GM10847 (cell line): ENCODE measurements around the gene CREB5.

Experiments
- POLR2A ChIP-seq: IDR thresholded peaks from 2 replicates; pipeline ENCODE4 v1.6.1; 2011; ENCODE audit not compliant: insufficient read length; ENCODE audit errors: extremely low read depth

CREB5 gene

DNA sequence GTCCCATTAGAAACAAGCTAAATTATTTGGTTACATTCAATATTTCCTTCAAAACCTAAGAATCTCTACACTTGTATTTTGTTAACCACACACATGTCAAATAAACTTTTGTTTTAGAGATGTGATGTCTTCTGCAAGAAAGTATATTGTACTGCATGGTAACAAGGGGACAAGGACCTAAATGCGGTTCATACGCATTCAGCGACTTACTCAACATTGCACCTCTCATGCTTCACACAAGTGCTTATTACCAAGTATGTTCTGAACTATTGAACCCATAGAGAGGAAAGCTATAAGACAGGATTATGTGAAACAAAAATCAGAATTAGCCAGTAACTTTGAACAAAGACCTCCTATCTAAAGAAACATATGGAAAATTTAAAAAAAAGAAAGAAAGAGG is 68.3 kb downstream of the CREB5 start:
- no peak for TF ChIP-seq POLR2A

DNA sequence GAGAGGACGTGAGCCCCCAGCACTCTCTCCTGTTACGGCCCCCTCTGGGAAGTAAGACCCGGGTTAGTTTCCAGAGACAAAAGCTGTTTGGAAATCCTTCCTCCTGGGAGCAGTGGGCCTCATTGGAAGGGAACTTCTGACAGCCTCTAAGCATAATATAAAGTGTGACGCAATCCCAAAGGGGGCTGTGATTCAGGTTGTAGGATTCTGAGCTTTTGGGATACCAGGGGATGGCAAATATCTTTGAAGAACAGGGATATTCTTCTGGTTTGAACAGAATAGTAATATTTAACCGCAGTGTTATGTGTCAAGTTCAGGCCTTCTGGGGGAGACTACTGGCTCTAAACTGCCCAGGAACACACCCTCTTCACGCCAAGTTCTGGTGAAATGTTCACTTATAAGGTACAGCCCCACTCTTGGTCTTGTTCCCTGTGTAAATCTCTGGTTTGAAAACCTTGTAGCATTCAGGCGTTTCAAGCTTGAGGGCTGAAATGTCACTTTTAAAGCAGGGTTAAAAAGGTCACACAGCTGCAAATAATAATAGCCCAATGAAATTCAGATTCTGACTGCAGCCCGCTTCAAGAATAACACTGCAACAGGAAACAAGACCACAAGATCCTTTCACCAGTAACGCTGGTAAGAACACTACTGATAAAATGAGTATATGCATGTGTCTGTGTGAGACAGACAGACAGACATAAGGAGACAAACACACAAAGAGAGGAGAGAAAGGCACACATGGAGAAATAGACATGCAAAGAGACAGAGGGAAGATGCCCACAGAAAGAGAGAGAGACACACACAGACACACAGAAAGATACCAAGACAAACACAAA is 69.0 kb downstream of the CREB5 start:
- TF ChIP-seq POLR2A: no peak

DNA sequence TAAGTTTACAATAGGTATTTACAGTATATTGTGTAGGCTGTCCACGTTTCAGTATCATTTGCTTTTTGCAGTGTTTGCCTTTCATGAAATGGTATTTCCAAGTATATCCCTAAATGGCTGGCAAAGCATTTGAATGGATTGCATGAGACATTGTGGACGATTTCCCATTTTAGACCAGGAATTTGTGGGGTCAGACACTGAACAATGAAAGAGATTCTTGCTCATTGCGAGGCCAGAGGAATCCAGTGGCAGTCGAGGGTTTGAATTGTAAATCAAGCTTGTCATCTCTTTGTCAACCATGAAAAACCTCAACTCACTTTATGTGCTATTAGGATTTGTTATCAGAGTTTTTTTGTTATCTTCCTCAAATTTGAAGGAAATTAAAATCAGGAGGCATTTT is 70.8 kb downstream of the CREB5 start:
- no peak for TF ChIP-seq POLR2A

DNA sequence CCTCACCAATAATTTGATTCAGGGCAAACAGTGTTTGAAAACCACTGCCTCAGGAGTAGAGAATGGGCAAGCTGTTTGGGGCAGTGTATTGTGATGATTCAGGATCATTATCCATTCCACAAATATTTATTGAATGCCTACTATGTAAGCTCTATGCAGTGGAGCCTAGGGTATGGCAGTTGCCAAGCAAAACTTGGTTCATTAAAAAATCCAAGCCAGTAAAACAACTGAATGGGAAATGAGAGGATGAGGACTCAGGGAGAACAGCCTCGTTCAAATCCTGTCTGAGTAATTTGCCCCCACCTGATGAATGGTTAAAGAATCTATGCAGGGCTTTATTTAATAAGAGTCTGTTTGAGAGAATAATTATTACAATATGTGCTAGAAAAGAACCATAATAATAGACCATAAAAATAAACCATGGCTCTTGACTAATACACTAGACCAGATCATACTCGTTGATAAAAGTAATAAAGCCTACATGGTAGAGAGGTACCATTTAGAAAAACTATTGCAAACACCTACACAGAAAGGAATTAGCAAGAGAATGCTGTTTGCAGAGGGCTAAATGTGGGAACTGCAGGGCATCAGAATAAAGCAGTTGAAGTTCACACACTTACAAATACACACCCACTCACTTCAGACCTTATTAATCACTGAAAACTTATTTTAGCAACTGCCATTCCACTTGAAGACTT is 71.7 kb downstream of the CREB5 start:
- no peak for TF ChIP-seq POLR2A

DNA sequence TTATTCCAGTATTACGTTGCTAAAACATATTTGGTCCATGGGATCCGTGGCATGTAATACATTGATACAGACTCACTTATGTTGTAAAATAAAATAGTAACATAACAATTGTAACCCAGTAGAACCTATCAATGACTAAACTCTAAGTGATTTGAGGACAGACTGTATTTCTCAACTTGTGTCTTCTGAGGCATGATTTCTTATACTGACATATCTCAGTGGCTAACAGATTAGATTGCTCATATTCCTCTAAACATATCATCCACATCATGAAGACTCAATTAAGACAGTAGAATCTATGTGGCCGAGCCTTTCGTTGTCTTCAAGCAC is 72.3 kb downstream of the CREB5 start:
- no peak for TF ChIP-seq POLR2A

DNA sequence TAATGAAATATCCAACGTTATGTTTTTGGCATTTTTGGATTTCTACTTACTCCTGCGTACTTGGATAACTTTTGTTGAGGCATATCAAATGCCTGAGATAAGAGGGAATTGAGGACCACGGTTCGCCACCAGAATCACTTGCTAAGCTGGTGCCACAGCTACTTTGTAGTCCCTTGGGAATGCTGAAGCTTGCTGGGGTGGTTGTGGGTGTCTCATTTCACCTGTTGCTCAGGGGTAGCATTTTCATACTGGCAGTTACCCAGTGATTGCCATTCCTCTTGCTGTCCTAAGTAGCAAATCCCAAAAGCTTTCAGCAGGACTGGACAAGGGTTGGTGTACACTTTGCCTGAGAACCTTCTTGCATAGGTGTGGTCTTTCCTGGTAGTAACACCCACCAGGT is 75.2 kb downstream of the CREB5 start:
- no peak for TF ChIP-seq POLR2A

DNA sequence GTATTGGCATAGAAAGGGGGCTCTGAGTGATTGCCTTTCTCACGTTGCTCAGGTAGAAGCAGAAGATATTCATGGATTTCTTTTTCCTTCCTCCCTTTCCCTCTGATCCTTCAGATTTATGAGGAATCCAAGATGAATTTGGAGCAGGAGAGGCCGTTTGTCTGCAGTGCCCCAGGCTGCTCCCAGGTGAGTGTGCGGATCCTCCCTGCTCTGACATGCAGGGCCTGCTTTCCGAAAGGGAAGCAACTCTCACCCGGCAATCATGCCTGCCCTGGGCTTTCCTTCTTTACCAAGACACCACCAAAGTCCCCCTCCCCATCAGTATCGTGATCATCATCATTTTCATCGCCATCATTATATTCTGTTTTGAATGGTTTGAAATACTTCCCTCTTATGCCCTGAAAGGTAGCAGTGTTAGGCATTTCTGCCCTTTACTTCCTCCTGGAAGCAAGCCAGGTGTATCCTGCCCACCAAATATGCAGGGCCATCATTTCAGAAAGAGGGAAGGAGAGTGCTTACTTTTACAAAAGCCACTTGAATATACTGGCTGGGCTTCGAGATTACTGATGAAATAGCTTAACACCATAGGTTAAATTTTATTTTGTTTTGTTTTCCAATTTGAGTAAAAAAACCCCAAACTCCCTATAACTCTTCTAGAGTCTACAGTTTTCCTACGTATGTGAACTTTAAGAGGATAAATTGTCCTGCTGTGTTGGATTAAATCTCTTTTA is 75.9 kb downstream of the CREB5 start:
- no peak for TF ChIP-seq POLR2A

DNA sequence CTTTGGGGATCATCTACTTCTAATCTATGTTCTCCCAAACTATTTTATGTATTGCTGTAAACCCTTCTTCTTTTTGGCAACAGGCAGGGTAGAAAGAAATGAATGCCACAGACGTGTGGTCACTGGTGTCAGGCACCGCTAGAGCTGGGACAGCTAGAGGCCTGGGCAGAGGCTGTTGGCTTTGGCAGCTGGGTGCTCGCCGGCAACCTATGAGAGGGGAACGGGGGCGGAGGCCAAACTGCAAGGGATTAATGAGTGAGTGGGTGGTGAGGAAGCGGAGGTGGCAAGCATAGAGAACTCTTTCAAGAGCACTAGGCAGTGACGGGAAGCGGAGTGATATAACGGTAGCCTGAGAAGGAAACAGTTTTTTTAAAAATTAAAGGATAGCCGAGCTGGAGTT is 78.5 kb downstream of the CREB5 start:
- TF ChIP-seq POLR2A: no peak

DNA sequence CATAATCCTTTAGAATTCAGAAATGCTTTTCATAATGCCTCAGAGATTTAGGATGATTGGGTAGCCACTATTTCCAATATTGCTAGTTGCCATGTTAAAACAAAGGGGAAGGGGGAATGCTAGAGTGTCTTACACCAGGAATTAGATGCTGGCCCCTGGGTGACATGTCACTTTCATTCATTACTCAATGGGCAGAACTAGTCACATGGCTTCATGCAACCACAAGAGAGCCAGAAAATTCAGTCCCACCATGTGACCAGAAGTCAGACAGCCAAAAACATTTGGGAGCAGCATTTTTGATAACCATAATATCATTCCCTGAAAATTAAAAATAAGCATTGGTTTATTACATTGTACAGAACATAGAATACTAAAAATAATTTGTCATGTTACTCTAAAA is 81.2 kb downstream of the CREB5 start:
- no peak for TF ChIP-seq POLR2A

DNA sequence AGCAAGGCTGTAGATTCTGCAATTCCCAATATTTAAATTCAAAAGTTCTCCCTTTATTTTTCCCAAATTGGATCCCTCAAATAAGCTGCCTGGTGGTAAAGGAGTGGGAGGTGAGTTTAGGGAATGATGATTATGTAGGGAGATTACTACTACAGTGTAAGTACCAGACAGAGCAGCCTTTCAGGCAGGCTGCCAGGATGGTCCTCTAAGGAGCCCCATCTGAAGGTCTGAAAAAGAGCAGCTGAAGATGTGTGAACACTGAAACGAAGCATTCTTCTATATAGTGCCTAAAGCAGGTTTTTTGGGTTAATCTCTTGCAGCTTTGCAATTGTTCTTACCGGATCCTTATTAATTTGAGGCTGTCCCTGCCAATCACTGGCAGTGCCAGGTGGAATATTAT is 84.7 kb downstream of the CREB5 start:
- TF ChIP-seq POLR2A: no peak

DNA sequence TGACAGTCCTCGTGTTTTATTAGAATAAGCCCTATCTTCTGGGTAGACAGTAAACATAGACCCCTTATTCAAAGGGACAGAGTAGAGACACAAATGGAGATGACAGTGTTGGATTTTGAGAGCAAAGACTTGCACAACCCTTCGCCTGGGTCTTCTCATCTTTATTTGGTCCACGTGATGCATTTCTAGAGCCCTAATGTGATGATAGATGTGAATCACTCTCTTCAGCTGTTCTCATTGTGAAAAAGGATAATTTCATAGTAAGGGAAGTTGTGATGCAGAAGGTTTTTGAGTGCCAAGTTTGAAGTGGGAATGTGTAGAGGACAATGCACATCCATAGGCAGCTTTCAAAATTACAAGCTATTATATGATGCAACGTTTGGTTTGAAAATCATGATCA is 86.3 kb downstream of the CREB5 start:
- TF ChIP-seq POLR2A: no peak

DNA sequence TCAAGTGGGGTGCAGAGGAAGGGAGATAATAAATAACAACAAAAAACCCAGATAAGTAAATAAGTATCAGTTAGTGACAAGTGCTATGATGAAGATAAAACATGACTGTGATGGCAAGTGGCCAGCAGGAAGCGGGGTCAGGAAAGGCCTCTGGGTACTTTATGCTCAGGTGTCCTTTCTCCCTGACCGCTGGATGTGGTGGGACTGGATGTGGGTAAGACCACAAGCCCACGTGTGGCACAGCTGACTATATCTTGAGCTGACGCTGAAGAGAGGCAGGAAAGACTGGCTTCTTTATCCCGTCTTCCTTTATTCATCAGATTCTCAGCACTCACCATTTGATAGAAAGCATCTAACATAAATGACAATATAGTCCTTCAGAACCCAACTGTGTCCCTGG is 87.8 kb downstream of the CREB5 start:
- TF ChIP-seq POLR2A: no peak

DNA sequence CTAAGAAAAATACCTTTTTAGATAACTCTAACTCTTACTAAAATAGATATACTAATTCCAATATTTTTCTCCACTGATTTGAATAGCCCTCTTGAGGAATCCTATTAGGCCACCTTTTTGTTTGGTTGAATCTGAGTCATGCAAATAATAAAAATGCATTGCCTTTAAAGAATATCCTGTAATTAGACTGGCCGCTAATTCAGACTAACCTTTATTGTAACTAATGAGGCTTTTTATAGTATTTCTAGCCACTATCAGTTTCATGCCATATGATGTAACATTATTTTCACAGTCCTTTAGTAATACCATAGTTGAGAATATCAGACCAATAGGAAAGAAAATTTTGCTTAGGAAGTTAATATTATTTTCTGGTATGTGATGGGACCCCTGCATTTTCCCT is 90.1 kb downstream of the CREB5 start:
- no peak for TF ChIP-seq POLR2A

DNA sequence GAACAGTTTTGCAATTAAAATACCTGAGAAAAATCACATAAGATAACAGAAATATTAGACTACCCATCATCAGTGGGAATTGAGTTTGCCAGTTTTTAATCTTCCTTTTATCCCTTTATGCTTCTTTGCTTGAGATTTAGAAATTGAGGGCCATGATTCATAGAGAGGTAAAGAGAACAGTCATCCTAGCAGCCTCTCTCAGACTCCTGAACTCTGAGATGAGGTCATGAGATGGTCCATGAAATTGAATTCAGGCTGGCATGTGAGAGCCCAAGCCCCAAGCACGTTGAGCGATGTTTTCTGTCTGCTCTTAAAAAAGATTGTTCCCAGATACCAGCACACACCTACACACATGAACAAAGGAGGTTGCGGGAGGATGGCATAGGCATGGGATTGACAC is 91.1 kb downstream of the CREB5 start:
- no peak for TF ChIP-seq POLR2A

DNA sequence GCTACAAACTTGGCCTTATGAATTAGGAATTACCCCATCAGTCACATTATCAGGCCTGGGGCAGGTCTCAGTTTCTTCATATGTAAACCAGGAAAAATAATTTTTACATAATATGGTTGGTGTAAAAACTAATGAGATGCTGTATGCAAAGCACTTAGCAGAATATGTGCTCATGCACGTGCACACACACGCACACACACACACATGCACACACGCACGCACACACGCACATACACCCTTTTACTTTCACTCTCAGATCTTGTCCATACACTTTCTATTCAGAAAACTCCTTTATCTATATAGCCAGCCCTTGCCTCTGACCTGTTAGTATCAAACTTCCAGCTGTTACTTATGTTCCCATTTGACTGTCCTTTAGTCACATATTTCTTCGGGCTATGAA is 92.7 kb downstream of the CREB5 start:
- TF ChIP-seq POLR2A: no peak

DNA sequence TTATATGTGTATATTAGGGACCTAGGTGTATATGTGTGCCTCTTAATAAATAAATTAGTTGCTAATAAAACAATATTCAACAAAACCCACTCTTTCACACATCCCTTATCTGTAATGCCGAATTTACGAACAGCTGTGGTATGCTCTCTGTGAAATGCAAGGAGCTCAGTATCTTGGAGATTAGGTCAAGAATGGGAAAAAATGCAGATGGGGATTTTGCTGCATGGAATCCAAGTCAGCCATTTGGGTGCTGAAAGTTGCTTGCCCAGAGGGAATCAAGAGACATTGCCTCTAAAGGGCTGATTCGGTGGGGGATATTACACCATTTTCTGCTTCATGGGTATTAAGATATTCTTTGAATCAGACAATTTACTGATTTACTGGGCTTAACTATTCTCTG is 93.5 kb downstream of the CREB5 start:
- TF ChIP-seq POLR2A: no peak
